ENCODE results near the gene NOTCH2.

DNA sequence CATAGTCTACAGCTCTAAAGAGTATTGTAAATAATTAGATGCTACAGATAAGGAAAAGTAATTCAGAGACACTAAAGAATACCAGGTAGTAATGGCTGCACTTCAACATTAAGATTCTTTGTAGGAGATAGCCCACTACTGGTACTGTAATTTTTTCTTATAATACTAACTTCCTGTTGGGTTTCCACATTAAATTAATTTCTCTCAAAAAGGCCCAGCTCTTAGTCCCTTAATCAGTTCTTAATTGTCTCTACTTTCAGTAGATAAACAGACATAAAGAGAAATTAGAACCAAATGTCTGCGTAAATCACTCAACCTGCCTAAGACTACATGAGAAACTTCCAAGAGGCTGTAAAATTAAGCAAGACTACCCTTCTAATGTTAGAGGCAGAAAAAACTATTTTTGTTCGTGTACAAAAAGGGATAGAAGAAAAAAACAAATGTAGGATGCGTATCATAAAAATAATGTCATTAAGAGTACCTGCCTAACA, 83.4 kb downstream of the NOTCH2 start:
- TF ChIP-seq, protein P1, sequence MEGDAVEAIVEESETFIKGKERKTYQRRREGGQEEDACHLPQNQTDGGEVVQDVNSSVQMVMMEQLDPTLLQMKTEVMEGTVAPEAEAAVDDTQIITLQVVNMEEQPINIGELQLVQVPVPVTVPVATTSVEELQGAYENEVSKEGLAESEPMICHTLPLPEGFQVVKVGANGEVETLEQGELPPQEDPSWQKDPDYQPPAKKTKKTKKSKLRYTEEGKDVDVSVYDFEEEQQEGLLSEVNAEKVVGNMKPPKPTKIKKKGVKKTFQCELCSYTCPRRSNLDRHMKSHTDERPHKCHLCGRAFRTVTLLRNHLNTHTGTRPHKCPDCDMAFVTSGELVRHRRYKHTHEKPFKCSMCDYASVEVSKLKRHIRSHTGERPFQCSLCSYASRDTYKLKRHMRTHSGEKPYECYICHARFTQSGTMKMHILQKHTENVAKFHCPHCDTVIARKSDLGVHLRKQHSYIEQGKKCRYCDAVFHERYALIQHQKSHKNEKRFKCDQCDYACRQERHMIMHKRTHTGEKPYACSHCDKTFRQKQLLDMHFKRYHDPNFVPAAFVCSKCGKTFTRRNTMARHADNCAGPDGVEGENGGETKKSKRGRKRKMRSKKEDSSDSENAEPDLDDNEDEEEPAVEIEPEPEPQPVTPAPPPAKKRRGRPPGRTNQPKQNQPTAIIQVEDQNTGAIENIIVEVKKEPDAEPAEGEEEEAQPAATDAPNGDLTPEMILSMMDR (IDR thresholded peaks at IDR 0.05; ENCODE audit: low read depth, low read length): no peak
- no peak for TF ChIP-seq EZH2phosphoT487 (IDR thresholded peaks at IDR 0.05; ENCODE audit: low read depth)
